HEK293T (cell line): ENCODE data around the gene BPIFB3.

Source experiments
- ARNT ChIP-seq: fragments of 450-650 bp; IDR thresholded peaks from 2 replicates; pipeline ENCODE4 v1.6.1; 2017; ENCODE audit warnings: mild to moderate bottlenecking
- LEF1 ChIP-seq: fragments of 450-650 bp; IDR thresholded peaks from 2 replicates; pipeline ENCODE4 v1.6.1; 2017; ENCODE audit warnings: mild to moderate bottlenecking, borderline replicate concordance

GRCh38 chr20:33009214-33010132 lies 44.2 kb upstream of the BPIFB3 start:
- TF ChIP-seq ARNT (no peak), LEF1 (no peak)
